HL-60 (cell line): ENCODE measurements around the gene CAMTA1.

Source experiments
- DNase-seq, 2 experiments: peaks; one replicate each; pipeline ENCODE4 v3.0.0-alpha.2; 2010 to 2020; ENCODE audit warnings: low read depth in 1 of 2, low spot score in 1 of 2
- H3K27ac ChIP-seq: fragments of 250-450 bp; sonication (Bioruptor Pico); replicated peaks from 2 replicates; pipeline ENCODE4 v1.5.1; 2020; ENCODE audit warnings: mild to moderate bottlenecking, moderate library complexity
- H3K27me3 ChIP-seq: fragments of 250-450 bp; sonication (Bioruptor Pico); 2 replicates; pipeline ENCODE4 v1.5.1; 2021; ENCODE audit warnings: mild to moderate bottlenecking, moderate library complexity; ENCODE audit not compliant: insufficient read depth, poor library complexity, severe bottlenecking
- H3K4me3 ChIP-seq: replicated peaks from 2 replicates; pipeline ENCODE4 v1.5.1; 2011; ENCODE audit warnings: mild to moderate bottlenecking, control low read depth, low read length; ENCODE audit not compliant: insufficient read depth
- CTCF ChIP-seq: IDR thresholded peaks from one replicate; pipeline ENCODE4 v1.5.1; 2011; ENCODE audit warnings: low read length, control low read depth, inconsistent platforms; ENCODE audit not compliant: insufficient read depth
- GABPA ChIP-seq: IDR thresholded peaks from 2 replicates; pipeline ENCODE4 v1.6.1; 2012; ENCODE audit warnings: low read depth
- POLR2AphosphoS5 ChIP-seq: IDR thresholded peaks from 2 replicates; pipeline ENCODE4 v1.6.1; 2012; ENCODE audit warnings: low read depth
- REST ChIP-seq: IDR thresholded peaks from 2 replicates; pipeline ENCODE4 v1.6.1; 2012; ENCODE audit warnings: low read depth; ENCODE audit not compliant: insufficient replicate concordance
- SPI1 ChIP-seq: IDR thresholded peaks from 2 replicates; pipeline ENCODE4 v1.6.1; 2012; ENCODE audit warnings: low read depth, mild to moderate bottlenecking, borderline replicate concordance

The CAMTA1 gene

GRCh38 chr1:7178336-7178735 is 393.1 kb downstream of the CAMTA1 start:
- no peaks in the 10 kb centered on the region for H3K27me3 ChIP-seq
- H3K27ac ChIP-seq, result no peak overlapping the region
- no peak for TF ChIP-seq CTCF
- TF ChIP-seq POLR2AphosphoS5, result no peak
- TF ChIP-seq REST, result no peak
- no peak for TF ChIP-seq GABPA
- TF ChIP-seq SPI1, result no peak
- no peak for DNase-seq
- no peak overlapping the region for H3K4me3 ChIP-seq

DNA sequence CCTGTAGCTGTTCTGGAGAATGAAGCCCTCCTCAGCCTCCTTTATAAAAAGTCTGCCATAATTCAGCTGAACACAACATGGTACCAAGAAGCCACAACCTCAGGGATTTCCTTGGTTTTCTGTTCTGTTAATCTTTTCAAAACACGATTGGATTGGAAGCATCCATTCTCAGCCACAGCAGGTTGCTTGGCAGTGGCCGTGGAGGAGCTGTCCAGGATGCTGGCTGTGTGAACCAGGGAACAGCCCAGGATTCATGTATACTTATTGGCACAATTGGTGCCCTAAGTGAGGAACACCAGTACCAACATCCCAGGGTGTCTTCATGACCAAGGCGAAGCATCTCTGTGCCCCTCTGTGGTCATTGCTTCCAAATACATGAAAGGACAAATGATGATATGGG is 393.5 kb downstream of the CAMTA1 start:
- Histone ChIP-seq H3K27me3 (no peaks in the 10 kb centered on the region), H3K27ac (no peak overlapping the region), H3K4me3 (no peak overlapping the region)
- TF ChIP-seq REST (no peak), POLR2AphosphoS5 (no peak), GABPA (no peak), SPI1 (no peak), CTCF (no peak)
- no peak for DNase-seq

- H3K27me3 ChIP-seq, result no peaks in the 10 kb centered on the region
- H3K4me3 ChIP-seq, result no peak overlapping the region
- no peak overlapping the region for H3K27ac ChIP-seq
- DNase-seq, result no peak
- TF ChIP-seq REST (no peak), GABPA (no peak), CTCF (no peak), POLR2AphosphoS5 (no peak), SPI1 (no peak)
Measured at GRCh38 chr1:7185721-7186120, 400.5 kb downstream of the CAMTA1 start.
